Mucosa of descending colon (tissue), 3 donors: Measurements from ENCODE around the gene TECPR2. TPM values are rescaled to one million over a fixed set of nuclear protein-coding genes. Genes with fewer than 3 reads are reported as not detected.

ENCODE experiments used
- ATAC-seq: fragments of 200-7000 bp; cut with Tn5 transposase; one replicate; pipeline ENCODE4 v1.9.1; 2020; ENCODE audit warnings: mild to moderate bottlenecking, moderate library complexity
- DNase-seq, 3 donors: peaks; one replicate each; pipeline ENCODE4 v3.0.0-alpha.2; 2020
- H3K36me3 ChIP-seq: fragments of 200-600 bp; one replicate; pipeline ENCODE4 v1.8.0; 2021; ENCODE audit warnings: low read depth, mild to moderate bottlenecking
- H3K4me1 ChIP-seq: fragments of 200-600 bp; one replicate; pipeline ENCODE4 v1.8.0; 2021; ENCODE audit warnings: low read depth, mild to moderate bottlenecking
- H3K4me3 ChIP-seq: fragments of 200-600 bp; one replicate; pipeline ENCODE4 v1.8.0; 2021; ENCODE audit warnings: mild to moderate bottlenecking
- H3K9me3 ChIP-seq: fragments of 200-600 bp; one replicate; pipeline ENCODE4 v1.8.0; 2021; ENCODE audit warnings: mild to moderate bottlenecking
- CTCF ChIP-seq: fragments of 200-600 bp; IDR thresholded peaks from one replicate; pipeline ENCODE4 v1.8.0; 2022; ENCODE audit warnings: antibody characterized with exemption, mild to moderate bottlenecking
- intact Hi-C, 2 donors: fragments of 100-400 bp; cut with DNase I in 1 of 2; cut with micrococcal nuclease in 1 of 2; formaldehyde crosslinking; loops; one replicate each; pipeline versions ENCODE4 v1.11.0 to v1.11.1; 2022; cut with DNase I, micrococcal nuclease
- total RNA-seq, 3 donors: library from RNA; stranded (reverse); fragmentation: NEBNext Ultra II Directional in 2 of 3; extraction: Animal tissue kit (Norgen Biotek cat#: 25700) in 2 of 3; gene quantifications; one replicate each; pipeline versions ENCODE4 v1.2.1 to v1.2.4, GENCODE V29; 2021 to 2023
- donor health status: DM: no; HTN: no; CAD: no; lungs with moderate emphysema.
- donor health status: DM: no; HTN: no; CAD: no.
- donor health status: DM: no; HTN: yes; CAD: no.

Gene TECPR2
- total RNA-seq, 3 donors from 2014 or later = 11.2 to 33.5 (median 21.2) TPM

GRCh38 chr14:102462391-102462790 is 99.7 kb downstream of the TECPR2 start:
- DNase-seq = peak in 1 of 3 donors; percentile 13
- no peaks in the 10 kb centered on the region for H3K36me3 ChIP-seq
- ATAC-seq = no peak

GRCh38 chr14:102464006-102464405 is 101.3 kb downstream of the TECPR2 start:
- Histone ChIP-seq H3K9me3 (no peaks in the 10 kb centered on the region), H3K4me3 (no peak overlapping the region), H3K4me1 (peaks cover 15% of the 10 kb centered on the region), H3K36me3 (no peaks in the 10 kb centered on the region)
- no peak for ATAC-seq
- TF ChIP-seq CTCF = no peak
- peak in 2 of 3 donors; percentile 17 for DNase-seq
- intact Hi-C loops = no loop called here

More at GRCh38 chr14:102462391-102462790, 99.7 kb downstream of the TECPR2 start:
- H3K4me3 ChIP-seq = no peak overlapping the region
- TF ChIP-seq CTCF = no peak
- peaks cover 15% of the 10 kb centered on the region for H3K4me1 ChIP-seq
- intact Hi-C loops = no loop called here
- no peaks in the 10 kb centered on the region for H3K9me3 ChIP-seq

- intact Hi-C loops = no loop called here
- H3K4me1 ChIP-seq = peaks cover 15% of the 10 kb centered on the region
- H3K36me3 ChIP-seq = no peaks in the 10 kb centered on the region
- no peak overlapping the region for H3K4me3 ChIP-seq
- DNase-seq = peak; percentile 66 to 92 (median 68)
- peak; percentile 97 for ATAC-seq
- no peaks in the 10 kb centered on the region for H3K9me3 ChIP-seq
- TF ChIP-seq CTCF = no peak
Observed at GRCh38 chr14:102464846-102465341, 102.2 kb downstream of the TECPR2 start.

GRCh38 chr14:102469261-102469660 is 106.5 kb downstream of the TECPR2 start:
- ATAC-seq = no peak
- TF ChIP-seq CTCF = no peak

GRCh38 chr14:102471921-102472790 is 109.4 kb downstream of the TECPR2 start:
- H3K36me3 ChIP-seq = no peaks in the 10 kb centered on the region
- H3K4me3 ChIP-seq = no peak overlapping the region
- DNase-seq = peak in 2 of 3 donors; percentile 7 to 36
- H3K9me3 ChIP-seq = no peaks in the 10 kb centered on the region
- TF ChIP-seq CTCF = no peak
- ATAC-seq = peak; percentile 83
- intact Hi-C loops = no loop called here
- no peaks in the 10 kb centered on the region for H3K4me1 ChIP-seq

More at GRCh38 chr14:102469261-102469660, 106.5 kb downstream of the TECPR2 start:
- H3K4me3 ChIP-seq = no peak overlapping the region
- no peaks in the 10 kb centered on the region for H3K9me3 ChIP-seq
- no peak for DNase-seq
- peaks cover 10% of the 10 kb centered on the region for H3K4me1 ChIP-seq
- no peaks in the 10 kb centered on the region for H3K36me3 ChIP-seq
- intact Hi-C loops = no loop called here
